H1 (cell line): Measurements from ENCODE around the gene TLR5. TPM values are rescaled to one million over a fixed set of nuclear protein-coding genes. Genes with fewer than 3 reads are reported as not detected.

ENCODE experiments used
- JUND ChIP-seq: IDR thresholded peaks from 2 replicates; pipeline ENCODE4 v1.6.1; 2011; ENCODE audit warnings: mild to moderate bottlenecking, improper control_type of control experiment, low read length
- POLR2AphosphoS5 ChIP-seq: IDR thresholded peaks from 2 replicates; pipeline ENCODE4 v1.6.1; 2011; ENCODE audit warnings: low read depth, low read length
- RAD21 ChIP-seq, 2 experiments: IDR thresholded peaks in 1 of 2; conservative IDR thresholded peaks in 1 of 2; 2 replicates each; pipeline ENCODE4 v1.6.1; 2011; ENCODE audit warnings: low read depth in 2 of 2, low read length in 2 of 2, improper control_type of control experiment in 1 of 2, inconsistent platforms in 1 of 2, mild to moderate bottlenecking in 1 of 2, moderate library complexity in 1 of 2
- RNF2 ChIP-seq: fragments of 200-900, 300-1000 bp; sonication (generic); IDR thresholded peaks from 2 replicates; pipeline ENCODE4 v1.7.1; 2016; ENCODE audit warnings: borderline replicate concordance, low read depth, mild to moderate bottlenecking, antibody characterized with exemption, low read length; ENCODE audit not compliant: poor library complexity, severe bottlenecking; ENCODE audit errors: missing control alignments
- SUZ12 ChIP-seq: fragments of 200-600 bp; sonication (generic); IDR thresholded peaks from 2 replicates; pipeline ENCODE4 v1.6.1; 2012; ENCODE audit warnings: mild to moderate bottlenecking, inconsistent platforms, low read length, moderate library complexity, mixed read lengths
- polyA plus RNA-seq, 7 experiments: library from polyadenylated mRNA; depleted of rRNA in 3 of 7; stranded (reverse) in 5 of 7; unstranded in 2 of 7; fragments of >200 nt in 5 of 7; fragments of 200-250 nt in 2 of 7; gene quantifications; 1 replicate in 5 of 7; 2 replicates in 1 of 7; 4 replicates in 1 of 7; pipeline versions ENCODE4 v1.2.1 to v1.2.3, GENCODE V29; 2011 to 2013; ENCODE audit warnings: missing spikeins in 2 of 7, mixed read lengths in 2 of 7
- total RNA-seq: library from RNA; stranded (reverse); fragmentation: NEBNext Ultra II Directional; extraction: Animal tissue kit (Norgen Biotek cat#: 25700); gene quantifications from 2 replicates; pipeline ENCODE4 v1.2.1, GENCODE V29; 2021
- TF ChIP-seq, protein P1 (sequence below): fragments of 300-600 bp; sonication (generic); IDR thresholded peaks from 2 replicates; pipeline ENCODE4 v1.7.1; 2012; ENCODE audit warnings: low read length, moderate library complexity, mild to moderate bottlenecking, inconsistent platforms; ENCODE audit not compliant: insufficient replicate concordance
- TF ChIP-seq, protein P2 (sequence below): IDR thresholded peaks from 2 replicates; pipeline ENCODE4 v1.6.1; 2012; ENCODE audit warnings: inconsistent platforms
- TF ChIP-seq, protein P3 (sequence below): IDR thresholded peaks from 2 replicates; pipeline ENCODE4 v1.6.1; 2012; ENCODE audit warnings: inconsistent platforms
- TF ChIP-seq, protein P4 (sequence below): IDR thresholded peaks from 2 replicates; pipeline ENCODE4 v1.6.1; 2011; ENCODE audit warnings: low read depth, mild to moderate bottlenecking, low read length; ENCODE audit not compliant: insufficient read depth

TLR5 gene
- total and polyA plus RNA-seq, 2 of the 8 experiments (the other 6 are each of a cell fraction or from before 2014, with no cell fraction given), result 0.35 to 0.74 TPM

DNA sequence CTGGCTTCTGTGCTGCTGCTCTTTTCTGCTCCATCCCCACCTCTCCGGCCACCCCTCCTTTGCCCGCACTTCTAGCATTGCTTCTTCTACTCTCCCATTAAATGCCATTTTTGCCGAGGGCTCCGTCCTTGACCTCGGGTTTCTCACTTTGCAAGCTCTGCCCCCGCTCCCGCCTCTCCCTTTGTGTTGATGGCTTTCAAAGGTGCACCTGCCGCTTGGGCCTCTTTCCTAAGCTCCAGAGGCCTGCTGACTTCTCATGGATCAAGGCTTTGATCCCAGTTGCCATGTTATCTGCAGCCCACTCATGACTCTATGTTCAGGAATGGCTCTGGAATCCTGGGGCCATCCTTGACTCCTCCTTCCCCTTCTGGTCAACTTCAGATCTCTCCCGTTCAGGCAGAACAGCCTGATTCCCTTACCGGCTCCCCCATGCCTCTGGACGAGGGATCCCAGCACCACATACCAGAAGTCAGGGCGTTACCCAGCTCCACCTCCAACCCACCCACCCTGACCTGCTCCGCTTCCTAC is 54.3 kb downstream of the TLR5 start (continued):
- TF ChIP-seq, protein P1, sequence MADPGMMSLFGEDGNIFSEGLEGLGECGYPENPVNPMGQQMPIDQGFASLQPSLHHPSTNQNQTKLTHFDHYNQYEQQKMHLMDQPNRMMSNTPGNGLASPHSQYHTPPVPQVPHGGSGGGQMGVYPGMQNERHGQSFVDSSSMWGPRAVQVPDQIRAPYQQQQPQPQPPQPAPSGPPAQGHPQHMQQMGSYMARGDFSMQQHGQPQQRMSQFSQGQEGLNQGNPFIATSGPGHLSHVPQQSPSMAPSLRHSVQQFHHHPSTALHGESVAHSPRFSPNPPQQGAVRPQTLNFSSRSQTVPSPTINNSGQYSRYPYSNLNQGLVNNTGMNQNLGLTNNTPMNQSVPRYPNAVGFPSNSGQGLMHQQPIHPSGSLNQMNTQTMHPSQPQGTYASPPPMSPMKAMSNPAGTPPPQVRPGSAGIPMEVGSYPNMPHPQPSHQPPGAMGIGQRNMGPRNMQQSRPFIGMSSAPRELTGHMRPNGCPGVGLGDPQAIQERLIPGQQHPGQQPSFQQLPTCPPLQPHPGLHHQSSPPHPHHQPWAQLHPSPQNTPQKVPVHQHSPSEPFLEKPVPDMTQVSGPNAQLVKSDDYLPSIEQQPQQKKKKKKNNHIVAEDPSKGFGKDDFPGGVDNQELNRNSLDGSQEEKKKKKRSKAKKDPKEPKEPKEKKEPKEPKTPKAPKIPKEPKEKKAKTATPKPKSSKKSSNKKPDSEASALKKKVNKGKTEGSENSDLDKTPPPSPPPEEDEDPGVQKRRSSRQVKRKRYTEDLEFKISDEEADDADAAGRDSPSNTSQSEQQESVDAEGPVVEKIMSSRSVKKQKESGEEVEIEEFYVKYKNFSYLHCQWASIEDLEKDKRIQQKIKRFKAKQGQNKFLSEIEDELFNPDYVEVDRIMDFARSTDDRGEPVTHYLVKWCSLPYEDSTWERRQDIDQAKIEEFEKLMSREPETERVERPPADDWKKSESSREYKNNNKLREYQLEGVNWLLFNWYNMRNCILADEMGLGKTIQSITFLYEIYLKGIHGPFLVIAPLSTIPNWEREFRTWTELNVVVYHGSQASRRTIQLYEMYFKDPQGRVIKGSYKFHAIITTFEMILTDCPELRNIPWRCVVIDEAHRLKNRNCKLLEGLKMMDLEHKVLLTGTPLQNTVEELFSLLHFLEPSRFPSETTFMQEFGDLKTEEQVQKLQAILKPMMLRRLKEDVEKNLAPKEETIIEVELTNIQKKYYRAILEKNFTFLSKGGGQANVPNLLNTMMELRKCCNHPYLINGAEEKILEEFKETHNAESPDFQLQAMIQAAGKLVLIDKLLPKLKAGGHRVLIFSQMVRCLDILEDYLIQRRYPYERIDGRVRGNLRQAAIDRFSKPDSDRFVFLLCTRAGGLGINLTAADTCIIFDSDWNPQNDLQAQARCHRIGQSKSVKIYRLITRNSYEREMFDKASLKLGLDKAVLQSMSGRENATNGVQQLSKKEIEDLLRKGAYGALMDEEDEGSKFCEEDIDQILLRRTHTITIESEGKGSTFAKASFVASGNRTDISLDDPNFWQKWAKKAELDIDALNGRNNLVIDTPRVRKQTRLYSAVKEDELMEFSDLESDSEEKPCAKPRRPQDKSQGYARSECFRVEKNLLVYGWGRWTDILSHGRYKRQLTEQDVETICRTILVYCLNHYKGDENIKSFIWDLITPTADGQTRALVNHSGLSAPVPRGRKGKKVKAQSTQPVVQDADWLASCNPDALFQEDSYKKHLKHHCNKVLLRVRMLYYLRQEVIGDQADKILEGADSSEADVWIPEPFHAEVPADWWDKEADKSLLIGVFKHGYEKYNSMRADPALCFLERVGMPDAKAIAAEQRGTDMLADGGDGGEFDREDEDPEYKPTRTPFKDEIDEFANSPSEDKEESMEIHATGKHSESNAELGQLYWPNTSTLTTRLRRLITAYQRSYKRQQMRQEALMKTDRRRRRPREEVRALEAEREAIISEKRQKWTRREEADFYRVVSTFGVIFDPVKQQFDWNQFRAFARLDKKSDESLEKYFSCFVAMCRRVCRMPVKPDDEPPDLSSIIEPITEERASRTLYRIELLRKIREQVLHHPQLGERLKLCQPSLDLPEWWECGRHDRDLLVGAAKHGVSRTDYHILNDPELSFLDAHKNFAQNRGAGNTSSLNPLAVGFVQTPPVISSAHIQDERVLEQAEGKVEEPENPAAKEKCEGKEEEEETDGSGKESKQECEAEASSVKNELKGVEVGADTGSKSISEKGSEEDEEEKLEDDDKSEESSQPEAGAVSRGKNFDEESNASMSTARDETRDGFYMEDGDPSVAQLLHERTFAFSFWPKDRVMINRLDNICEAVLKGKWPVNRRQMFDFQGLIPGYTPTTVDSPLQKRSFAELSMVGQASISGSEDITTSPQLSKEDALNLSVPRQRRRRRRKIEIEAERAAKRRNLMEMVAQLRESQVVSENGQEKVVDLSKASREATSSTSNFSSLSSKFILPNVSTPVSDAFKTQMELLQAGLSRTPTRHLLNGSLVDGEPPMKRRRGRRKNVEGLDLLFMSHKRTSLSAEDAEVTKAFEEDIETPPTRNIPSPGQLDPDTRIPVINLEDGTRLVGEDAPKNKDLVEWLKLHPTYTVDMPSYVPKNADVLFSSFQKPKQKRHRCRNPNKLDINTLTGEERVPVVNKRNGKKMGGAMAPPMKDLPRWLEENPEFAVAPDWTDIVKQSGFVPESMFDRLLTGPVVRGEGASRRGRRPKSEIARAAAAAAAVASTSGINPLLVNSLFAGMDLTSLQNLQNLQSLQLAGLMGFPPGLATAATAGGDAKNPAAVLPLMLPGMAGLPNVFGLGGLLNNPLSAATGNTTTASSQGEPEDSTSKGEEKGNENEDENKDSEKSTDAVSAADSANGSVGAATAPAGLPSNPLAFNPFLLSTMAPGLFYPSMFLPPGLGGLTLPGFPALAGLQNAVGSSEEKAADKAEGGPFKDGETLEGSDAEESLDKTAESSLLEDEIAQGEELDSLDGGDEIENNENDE, result no peak
- TF ChIP-seq, protein P2, sequence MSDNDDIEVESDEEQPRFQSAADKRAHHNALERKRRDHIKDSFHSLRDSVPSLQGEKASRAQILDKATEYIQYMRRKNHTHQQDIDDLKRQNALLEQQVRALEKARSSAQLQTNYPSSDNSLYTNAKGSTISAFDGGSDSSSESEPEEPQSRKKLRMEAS, result no peak
- TF ChIP-seq, protein P3, sequence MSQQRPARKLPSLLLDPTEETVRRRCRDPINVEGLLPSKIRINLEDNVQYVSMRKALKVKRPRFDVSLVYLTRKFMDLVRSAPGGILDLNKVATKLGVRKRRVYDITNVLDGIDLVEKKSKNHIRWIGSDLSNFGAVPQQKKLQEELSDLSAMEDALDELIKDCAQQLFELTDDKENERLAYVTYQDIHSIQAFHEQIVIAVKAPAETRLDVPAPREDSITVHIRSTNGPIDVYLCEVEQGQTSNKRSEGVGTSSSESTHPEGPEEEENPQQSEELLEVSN, result no peak
- TF ChIP-seq, protein P4, sequence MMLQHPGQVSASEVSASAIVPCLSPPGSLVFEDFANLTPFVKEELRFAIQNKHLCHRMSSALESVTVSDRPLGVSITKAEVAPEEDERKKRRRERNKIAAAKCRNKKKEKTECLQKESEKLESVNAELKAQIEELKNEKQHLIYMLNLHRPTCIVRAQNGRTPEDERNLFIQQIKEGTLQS, result no peak
- no peak for TF ChIP-seq POLR2AphosphoS5
- no peak for TF ChIP-seq JUND
- TF ChIP-seq SUZ12, result no peak
- TF ChIP-seq RAD21 (IDR thresholded peaks at IDR 0.05 in 1 of 2, conservative IDR thresholded peaks at IDR 0.05 in 1 of 2; ENCODE audit: low read depth in 2 of 2, low read length in 2 of 2), result no peak
- TF ChIP-seq RNF2, result no peak
